ENCODE data around the gene TIMM22.

- TF ChIP-seq CTCF (IDR thresholded peaks at IDR 0.05) (no peak), POLR2AphosphoS5 (IDR thresholded peaks at IDR 0.05) (no peak)
Measured at GRCh38 chr17:1045456-1045855, 48.5 kb downstream of the TIMM22 start.

All from stomach (tissue), 4 donors.